GM18867 (cell line): ENCODE measurements around the gene MUSK.
"Not testable (repeated sequence)": the region's sequence is repeated elsewhere in the genome, so short reads cannot be mapped to it uniquely, and the experiment has no call there.

Experiments used
- ATAC-seq: cut with Tn5 transposase; IDR thresholded peaks from one replicate; pipeline ENCODE4 v1.9.1; 2021; ENCODE audit warnings: mild to moderate bottlenecking, moderate library complexity; ENCODE audit not compliant: unreplicated experiment

MUSK gene

DNA sequence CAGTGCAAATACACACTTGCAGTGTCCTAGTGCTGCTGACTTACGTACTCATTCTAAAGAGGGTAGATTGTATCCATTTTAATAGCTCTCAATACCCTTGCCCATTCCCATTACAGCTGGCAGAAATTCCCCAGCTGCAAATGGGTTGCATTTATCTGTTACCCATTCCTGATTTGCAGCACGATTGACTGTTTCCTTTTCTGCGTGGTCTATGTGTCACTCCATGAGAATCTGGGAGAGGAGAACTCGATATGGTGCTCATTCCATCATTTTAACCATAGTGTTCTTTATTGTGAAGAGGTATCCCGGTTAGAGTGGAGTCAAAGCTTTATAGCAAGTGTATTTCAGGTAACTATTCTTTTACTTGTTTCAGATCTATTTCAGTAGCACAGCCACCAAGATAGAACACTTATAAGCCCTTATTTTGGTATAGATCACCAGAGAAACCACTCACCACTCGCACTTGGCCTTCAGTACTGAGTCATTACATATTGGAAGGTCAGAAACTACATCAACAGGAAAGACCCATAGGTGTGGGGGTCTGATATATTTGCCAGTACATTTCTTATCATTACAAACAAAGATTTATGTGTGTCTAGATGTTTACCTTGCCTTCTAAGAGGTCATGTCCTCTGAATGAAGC lies 139.5 kb downstream of the MUSK start:
- ATAC-seq = peak; percentile 63

DNA sequence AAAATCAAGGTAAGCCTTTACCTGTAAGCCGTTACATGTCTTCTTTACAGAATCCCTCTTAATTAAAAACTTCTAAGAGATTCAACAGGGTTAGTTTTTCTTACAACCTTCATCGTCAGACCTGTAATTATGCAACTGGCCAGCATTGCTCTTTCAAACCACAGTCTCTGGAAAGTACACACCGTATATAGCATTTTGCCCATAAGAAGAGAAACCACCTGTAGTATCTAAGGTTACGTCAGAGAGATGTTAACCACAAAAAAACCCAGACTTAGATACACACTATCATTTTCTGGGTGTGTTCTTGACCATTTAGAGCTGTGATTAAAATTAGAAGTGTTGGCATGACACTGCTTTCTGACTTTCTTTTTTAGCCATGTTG lies 140.0 kb downstream of the MUSK start:
- ATAC-seq = peak; percentile 94

DNA sequence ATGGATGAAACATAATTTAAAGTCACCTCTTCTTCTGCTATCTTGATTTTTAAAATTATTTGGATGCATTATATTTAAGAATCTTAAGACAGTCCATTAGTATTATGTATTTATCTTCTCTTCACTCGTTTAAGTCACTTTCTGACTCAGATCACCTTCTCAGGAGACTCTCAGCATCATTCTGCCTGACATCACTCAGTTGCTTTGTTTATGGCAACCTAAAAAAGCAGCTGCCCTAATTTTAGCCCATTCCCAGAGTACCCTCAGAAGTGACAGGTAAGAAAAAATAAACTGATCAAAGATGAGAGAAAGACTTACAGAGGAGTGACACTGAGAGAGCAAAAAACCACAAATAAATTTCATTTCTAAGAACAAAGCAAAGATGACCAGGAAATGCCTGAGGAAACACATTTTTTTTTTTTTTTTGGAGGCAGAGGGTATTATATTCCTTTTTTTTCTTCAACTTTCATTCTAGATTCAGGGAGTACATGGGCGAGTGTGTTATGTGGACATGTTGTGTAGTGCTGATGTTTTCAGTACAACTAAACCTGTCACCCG lies 140.5 kb downstream of the MUSK start:
- peak; percentile 53 for ATAC-seq

DNA sequence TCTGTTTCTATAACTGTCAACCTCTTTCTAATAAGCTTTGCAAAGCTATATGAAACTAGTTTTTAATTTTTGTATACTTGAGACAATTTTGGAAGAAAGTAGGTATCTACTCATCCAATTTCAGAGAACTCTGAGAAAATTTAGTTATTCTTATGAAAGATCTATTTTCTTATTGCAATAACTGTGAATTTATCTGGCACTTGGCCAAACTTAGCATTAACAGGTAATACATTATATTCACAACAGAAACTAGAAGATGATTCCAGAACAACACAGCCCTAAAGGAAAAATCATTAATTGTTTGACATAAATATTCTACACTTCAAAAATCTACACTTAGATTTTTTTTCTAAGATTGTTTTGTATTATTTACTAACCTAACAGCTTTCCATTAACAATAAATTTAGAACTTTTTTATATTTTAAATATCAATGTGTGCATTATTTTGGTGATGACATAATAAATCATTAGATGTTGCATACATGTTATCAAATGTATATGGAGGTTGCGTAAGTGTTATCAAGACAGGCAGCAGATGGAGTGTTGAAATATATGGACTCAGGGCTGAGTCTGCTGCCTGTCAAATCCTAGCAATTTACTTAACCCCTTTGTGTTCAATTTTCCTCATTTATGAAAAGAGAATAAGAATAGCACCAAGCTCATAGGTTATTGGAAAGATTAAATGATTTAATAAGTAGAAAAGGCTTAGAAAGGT lies 141.8 kb downstream of the MUSK start:
- no peak for ATAC-seq

DNA sequence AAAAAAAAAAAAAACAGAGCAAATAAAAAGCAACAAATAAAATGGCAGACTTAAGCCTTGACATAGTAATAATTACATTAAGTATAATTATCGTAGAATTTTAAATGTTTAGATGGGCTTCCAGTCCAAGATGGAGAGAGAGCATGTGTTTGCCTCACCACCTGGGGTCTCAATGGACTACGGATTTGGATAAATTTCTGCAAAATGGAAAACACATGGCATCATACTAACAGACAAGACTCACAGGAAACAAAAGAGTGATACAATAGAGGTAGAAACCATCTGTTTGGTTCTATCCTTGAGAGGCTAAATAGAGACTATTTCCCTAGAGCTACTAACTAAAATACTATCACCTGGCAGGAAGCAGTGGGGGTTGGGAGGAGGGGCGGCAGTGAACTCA lies 144.3 kb downstream of the MUSK start:
- no peak for ATAC-seq

DNA sequence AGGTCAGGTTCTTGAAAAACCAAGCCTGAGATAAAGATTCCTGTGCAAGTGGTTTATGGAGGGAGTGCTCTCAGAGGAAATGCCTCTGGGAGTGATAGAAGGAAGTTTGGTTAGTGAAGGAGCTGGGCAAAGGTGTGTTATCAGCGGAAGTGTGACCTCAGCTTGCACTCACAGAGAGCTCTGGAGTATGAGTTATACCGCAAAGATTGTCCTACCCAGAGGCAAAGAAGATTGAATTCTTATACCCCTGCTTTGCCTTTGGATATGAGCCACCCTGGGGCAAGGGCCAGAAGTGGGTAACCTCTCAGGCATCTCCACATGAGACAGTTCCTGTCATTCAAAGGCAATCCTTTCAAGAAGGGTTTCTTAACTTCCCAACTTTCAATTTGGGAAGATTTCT lies 145.6 kb downstream of the MUSK start:
- ATAC-seq = no peak

DNA sequence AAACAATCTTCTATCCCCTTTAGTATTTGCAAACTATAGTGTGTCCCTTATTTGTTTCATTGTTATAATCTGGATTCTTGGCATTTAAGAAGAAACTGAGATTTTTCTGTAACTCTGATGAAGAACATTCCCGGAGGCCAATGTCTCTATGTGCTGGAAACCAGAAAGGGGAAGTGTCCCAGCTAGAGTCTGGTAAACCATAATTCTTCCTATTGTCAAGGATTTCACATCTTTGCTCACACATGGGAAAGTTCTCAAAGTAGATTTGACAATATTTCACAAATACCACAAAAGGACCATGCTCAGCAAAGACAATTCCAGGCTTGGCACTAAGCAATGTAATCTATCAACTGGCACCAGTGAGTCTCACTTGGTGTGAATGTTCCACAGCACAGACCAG lies 146.8 kb downstream of the MUSK start:
- no peak for ATAC-seq

DNA sequence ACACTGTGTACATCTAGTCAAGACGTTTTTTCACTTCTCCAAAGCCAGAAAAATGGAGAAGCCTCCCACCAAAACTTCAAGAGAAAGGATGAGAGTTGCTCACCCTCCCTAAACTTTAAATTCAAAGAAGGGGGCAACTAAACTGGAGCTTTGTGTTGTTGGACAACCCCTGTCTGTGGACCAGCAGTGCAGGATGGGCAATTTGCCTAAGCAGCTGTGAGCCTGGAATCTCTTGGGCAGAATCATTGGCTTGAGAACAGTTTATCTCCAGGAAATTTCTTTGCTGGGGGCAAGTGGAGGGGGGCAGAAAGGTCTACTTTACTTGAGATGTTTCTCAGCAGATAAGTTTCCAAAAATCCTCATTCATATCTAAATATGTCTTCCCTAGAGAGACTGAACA lies 151.8 kb downstream of the MUSK start:
- ATAC-seq = no peak

DNA sequence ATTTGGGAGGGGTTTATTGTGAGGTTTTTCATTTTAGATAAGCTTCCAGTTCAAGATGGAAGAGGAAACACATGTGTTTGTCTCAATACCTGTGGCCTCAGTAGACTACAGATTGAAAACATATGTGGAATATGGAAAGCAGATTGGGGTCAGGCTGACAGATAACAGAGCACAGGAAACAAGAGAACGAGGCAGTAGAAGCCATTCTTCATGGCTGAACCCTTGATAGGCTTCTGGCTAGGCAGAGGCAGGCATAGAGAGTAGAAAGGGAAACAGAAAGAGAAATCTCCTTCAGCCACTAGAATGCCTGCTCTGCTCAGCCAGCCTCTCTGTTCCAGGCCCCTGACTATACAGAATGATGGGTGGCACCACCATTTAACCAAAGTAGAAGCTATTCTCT lies 152.5 kb downstream of the MUSK start:
- ATAC-seq = peak; percentile 98

DNA sequence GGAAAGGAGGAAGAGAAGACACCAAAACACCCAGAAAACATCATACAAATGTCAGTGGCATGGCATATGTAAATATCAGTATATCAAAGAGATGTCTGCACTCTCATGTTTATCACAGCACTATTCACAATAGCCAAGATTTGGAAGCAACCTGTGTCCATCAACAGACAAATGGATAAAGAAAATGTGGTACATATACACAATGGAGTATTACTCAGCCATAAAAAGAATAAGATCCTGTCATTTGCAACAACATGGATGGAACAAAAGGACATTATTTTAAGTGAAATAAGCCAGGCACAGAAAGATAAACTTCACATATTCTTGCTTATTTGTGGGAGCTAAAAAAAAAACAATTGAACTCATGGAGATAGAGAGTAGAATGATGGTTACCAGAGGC lies 156.5 kb downstream of the MUSK start:
- not testable (repeated sequence) for ATAC-seq

DNA sequence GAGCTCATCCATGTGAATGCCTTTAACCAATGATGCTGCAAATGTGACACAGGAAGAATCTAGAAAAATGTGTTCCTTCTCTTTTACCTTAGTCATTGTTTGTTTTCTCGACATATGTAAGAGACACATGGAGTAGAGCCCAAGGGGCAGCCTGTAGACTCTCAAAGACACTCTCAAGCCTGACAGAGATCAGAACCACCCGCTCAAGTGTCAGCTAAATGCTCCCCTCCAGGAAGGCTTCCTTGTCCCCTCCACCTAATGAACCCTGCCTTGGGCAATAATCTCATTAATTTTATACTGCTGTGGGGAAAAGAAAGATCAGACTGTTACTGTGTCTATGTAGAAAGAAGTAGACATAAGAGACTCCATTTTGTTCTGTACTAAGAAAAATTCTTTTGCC lies 157.4 kb downstream of the MUSK start:
- ATAC-seq = no peak

DNA sequence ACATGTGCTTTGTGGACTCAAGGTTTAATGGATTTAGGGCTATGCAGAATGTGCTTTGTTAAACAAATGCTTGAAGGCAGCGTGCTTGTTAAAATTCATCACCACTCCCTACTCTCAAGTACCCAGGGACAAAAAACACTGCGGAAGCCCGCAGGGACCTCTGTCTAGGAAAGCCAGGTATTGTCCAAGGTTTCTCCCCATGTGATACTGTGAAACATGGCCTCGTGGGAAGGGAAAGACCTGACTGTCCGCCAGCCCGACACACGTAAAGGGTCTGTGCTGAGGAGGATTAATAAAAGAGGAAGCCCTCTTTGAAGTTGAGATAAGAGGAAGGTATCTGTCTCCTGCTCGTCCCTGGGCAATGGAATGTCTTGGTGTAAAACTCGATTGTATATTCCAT lies 157.8 kb downstream of the MUSK start:
- ATAC-seq = not testable (repeated sequence)

DNA sequence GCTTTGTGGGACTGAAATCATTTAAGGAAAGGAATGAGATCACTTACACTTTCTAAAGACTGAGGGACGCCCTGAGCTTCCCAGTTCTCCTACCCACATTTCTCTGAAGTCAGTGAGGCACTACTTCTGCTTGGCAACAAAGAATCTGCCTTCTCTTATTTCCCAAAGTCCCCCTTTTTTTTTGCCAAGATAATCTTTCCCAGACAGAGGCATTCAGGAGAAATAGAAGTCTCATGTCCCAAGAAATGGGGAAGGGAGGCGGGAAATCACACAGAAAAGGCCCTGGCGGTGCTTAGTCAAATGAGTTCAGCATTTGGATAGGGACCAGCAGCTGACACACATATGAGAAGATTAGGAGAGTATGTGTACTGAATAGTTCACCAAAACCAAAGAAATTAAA lies 159.7 kb downstream of the MUSK start:
- no peak for ATAC-seq

DNA sequence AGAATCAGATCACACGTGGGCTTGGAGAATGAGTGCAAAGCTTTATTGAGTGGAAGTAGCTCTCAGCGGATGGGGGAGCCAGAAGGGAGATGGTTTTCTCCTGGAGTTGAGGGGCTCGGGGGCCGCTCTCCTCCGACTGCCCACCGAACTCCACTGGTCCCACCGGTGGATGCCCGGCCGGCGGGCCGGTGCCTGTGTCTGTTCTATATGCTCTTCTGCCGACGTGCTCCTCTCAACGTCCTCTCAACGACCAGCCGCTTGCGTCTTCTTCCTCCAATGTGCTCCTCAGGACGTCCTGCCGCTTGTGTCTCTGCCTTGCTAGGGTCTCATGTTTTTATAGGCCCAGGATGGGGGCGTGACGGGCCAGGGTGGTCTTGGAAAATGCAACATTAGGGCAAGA lies 161.9 kb downstream of the MUSK start:
- no peak for ATAC-seq

DNA sequence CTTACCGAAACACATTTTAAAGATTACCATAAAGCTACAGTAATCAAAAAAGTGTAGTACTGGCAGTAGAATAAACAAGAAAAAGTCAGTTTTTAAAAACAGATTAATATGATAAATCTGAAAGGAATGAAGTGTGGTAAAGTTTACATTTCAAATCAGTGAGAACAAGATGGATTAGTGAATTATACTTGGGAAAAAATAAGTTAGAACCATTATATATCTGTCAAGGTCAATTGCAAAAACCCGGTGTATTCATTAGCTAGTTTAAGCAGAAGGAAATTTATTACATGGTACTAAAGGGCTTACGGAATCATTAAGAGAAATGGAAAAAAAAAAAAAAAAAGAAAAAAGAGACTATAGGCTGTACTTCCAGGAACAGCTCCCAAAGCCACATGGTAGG lies 164.3 kb downstream of the MUSK start:
- ATAC-seq = no peak

DNA sequence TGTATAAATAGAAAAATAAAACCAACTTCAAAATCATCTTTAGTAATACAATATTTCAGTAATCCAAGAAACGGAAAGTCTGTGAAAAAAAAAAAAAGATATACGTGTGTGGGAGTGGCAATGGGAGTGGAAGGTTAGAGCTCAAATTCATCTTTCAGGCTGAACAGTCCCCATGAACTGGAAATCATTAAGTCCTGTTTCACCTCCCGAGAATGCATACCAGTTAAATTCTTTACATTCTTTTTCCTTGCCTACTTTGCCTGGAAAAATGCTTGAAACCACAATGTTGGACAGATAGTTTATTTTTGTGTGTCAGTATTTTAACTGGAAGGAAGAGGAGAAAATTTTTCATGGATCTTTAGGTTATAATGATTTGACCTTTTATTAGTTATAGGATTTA lies 166.8 kb downstream of the MUSK start:
- no peak for ATAC-seq

DNA sequence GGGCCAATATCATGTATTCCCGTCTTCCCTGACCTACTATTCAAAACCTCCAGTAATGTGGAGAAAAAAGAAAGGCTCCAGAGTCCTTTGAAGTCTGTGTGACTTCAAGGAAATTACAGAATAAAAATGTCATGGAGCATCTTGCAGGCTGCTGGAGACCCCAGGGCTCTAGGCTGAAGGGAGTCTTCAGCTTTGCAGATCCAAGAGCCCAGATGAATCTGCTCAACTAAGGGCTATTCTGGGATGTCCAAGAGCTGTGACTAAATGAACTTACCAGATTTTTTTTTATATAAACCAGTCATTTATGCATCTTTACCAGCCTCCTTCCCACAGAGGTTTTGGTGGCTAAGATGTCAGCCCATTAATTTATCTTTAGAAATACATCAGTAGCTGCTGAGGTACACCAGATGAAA lies 167.3 kb downstream of the MUSK start:
- ATAC-seq = no peak

DNA sequence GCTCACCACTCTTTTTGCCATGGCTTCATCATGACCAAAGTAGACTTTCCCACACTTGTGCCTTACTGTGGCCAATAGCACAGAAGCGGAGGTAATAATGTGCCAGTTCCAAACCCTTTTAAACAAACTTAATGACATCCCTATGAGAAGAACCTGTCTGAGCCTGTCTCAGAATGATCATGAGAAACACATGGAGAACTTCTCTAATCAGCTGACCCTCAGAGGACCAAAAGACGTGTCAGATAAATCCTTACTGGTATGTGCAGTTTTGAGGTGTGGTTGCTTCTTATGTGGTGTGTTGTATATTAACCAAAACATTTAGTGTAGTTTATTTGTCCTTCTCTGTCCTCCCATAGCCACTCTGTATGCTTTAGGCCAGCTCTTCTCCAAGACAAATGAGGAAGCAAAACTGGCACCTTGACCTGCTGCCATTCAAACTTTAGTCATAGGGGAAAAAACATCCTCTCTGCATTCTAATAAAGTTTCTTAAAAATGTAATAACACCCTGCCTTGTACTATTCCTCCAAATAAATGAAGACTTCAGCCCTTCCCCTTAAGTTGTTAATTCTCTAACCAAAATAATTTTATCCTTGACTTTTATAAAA lies 168.9 kb downstream of the MUSK start:
- ATAC-seq = peak; percentile 86

DNA sequence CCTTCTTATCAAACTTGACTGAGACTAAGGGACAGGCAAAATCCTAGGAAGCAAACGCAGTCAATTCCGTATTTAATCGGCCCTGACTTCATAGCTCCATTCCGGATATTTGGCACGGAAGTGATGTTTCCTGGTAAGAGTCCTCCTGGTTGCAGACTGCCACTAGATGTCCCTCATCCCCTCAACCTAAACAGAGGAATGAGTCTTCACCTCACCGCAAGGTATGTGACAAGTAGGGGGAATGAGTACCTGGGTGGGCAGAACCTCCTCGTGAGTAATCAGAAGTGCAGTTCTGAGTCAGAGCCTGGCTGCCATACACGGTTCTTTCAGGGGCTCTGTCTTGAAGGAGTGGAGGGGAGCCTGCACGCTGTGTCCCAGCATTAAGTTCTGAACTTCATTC lies 173.6 kb downstream of the MUSK start:
- ATAC-seq = no peak

DNA sequence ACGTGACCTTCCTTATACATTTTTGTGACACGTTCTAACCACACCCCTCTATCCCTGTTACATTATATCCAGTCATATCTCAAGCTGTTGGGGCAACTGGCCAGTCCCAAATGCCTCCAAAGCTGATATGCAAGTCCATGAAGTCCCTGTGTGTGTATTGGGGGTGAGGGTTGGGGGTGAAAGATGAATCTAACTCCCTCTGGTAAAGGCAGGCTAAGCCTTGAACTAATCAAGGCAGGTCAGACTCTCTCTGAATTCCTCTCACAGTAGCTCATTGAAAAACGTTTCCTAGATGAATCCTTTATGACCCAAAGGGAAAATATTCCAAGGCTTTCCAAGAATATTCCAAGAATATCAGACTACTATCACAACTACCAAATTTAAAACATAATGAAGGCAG lies 174.4 kb downstream of the MUSK start:
- no peak for ATAC-seq

DNA sequence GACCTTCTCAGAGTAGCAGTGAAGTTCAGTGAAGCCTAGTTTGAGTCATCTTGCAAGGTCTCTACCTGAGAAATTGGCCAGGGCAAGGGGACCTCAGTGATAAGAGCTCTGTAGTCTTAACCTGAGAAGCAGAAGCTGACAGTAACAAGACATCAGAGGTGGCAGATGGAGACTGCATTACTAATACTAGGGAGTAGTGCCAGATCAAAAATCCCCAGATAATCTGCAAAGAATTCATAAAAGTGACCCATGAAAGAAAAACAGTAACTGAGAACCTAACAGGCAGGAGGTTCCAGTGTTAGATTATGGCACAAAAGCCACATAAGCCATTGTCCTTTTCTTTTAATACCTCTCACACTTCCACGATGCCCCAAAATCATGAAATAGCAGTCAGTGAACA lies 175.5 kb downstream of the MUSK start:
- no peak for ATAC-seq

DNA sequence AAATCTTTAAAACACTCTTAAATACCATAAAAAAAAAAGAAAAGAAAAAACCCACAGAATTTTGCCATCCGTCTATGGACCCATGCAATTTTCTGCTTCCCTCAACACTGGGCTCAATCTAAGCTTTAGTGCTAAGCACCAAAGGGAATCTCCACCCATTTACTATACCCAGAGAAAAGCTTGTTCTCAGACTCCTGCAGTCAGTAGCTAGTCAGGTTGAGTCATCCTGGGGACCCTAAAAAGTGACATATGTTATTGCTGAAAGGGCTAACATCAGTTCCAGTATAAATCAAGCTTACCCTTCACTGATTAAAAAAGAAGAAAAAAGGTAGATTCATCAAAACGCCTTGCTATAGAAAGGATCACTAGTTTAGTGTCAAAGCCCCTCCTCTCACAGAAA lies 177.6 kb downstream of the MUSK start:
- ATAC-seq = no peak
